HCT116 (cell line): ENCODE measurements around the gene EVL. TPM values are rescaled to one million over a fixed set of nuclear protein-coding genes. Genes with fewer than 3 reads are reported as not detected.

Experiments
- ATAC-seq: fragments of 200-7000 bp; cut with Tn5 transposase; 2 replicates; pipeline ENCODE4 v1.9.1; 2020; ENCODE audit warnings: mild to moderate bottlenecking, moderate library complexity
- BruUV-seq: library from RNA; stranded (reverse); fragments of 400-500 nt; replicated peaks from 2 replicates; lab custom pipeline; 2021; lab: Mats Ljungman, UMichigan
- CTCF ChIA-PET: fragments of 300-600 bp; sonication (Branson Sonifier 250); formaldehyde crosslinking; loops from one replicate; lab custom pipeline; 2021; ENCODE audit warnings: antibody characterized with exemption; lab: Charles Lee
- POLR2A ChIA-PET: fragments of 300-600, 350-600 bp; sonication (Branson Sonifier 250); formaldehyde crosslinking; loops from one replicate; lab custom pipeline; 2021; ENCODE audit warnings: antibody characterized with exemption; lab: Charles Lee
- RAD21 ChIA-PET, 2 experiments: fragments of 300-600 bp; sonication (Branson Sonifier 250); formaldehyde crosslinking; loops; one replicate each; lab custom pipeline; 2023; ENCODE audit warnings: low total read pairs in 2 of 2; ENCODE audit not compliant: uncharacterized antibody in 2 of 2, unreplicated experiment in 2 of 2, low non-redundant PET in 1 of 2; lab: Charles Lee
- DNase-seq: peaks from one replicate; pipeline ENCODE4 v3.0.0-alpha.2; 2010; ENCODE audit warnings: low read depth, low spot score
- H2AFZ ChIP-seq: fragments of 200-600 bp; shearing (Covaris generic), sonication (generic); 2 replicates; pipeline ENCODE4 v1.6.1; 2017; ENCODE audit warnings: low read depth, mixed run types, mixed read lengths, antibody characterized with exemption, low read length; ENCODE audit not compliant: poor library complexity, severe bottlenecking
- H3K27ac ChIP-seq: 2 replicates; pipeline ENCODE4 v1.5.1; 2012; ENCODE audit warnings: low read depth, low read length
- H3K27me3 ChIP-seq: fragments of 200-600 bp; sonication (generic); 2 replicates; pipeline ENCODE4 v1.6.1; 2016; ENCODE audit warnings: mixed run types, low read length, mixed read lengths; ENCODE audit not compliant: insufficient read depth
- H3K36me3 ChIP-seq, 2 experiments: fragments of 200-500 bp in 1 of 2; fragments of 200-600 bp in 1 of 2; sonication (Bioruptor generic) in 1 of 2; sonication (generic) in 1 of 2; 2 replicates each; pipeline versions ENCODE4 v1.5.1 to v1.6.1; 2014 to 2016; ENCODE audit warnings: low read length in 2 of 2, inconsistent platforms in 1 of 2, mixed read lengths in 1 of 2, mixed run types in 1 of 2; ENCODE audit not compliant: insufficient read depth in 2 of 2, control insufficient read depth in 1 of 2
- H3K4me1 ChIP-seq, 2 experiments: fragments of 200-600 bp in 1 of 2; sonication (generic) in 1 of 2; 2 replicates each; pipeline versions ENCODE4 v1.5.1 to v1.6.1; 2012 to 2017; ENCODE audit warnings: low read length in 2 of 2, inconsistent platforms in 1 of 2, mild to moderate bottlenecking in 1 of 2, mixed read lengths in 1 of 2, mixed run types in 1 of 2, moderate library complexity in 1 of 2; ENCODE audit not compliant: insufficient read depth in 2 of 2, control insufficient read depth in 1 of 2
- H3K4me2 ChIP-seq: fragments of 200-600 bp; sonication (generic); 2 replicates; pipeline ENCODE4 v1.6.1; 2017; ENCODE audit warnings: mixed run types, low read length, mixed read lengths
- H3K4me3 ChIP-seq, 2 experiments: fragments of 200-600 bp in 1 of 2; sonication (generic) in 1 of 2; replicated peaks in 1 of 2; 2 replicates each; pipeline ENCODE4 v1.5.1; 2011 to 2016; ENCODE audit warnings: low read length in 2 of 2, control low read depth in 1 of 2, low read depth in 1 of 2, mild to moderate bottlenecking in 1 of 2, mixed read lengths in 1 of 2, mixed run types in 1 of 2
- H3K79me2 ChIP-seq: fragments of 200-600 bp; sonication (generic); 2 replicates; pipeline ENCODE4 v1.6.1; 2017; ENCODE audit warnings: mild to moderate bottlenecking, mixed run types, low read length, moderate library complexity, mixed read lengths; ENCODE audit not compliant: insufficient read depth
- H3K9ac ChIP-seq: fragments of 200-600 bp; sonication (generic); 2 replicates; pipeline ENCODE4 v1.6.1; 2016; ENCODE audit warnings: low read length, mixed read lengths
- H3K9me2 ChIP-seq: fragments of 200-600 bp; sonication (generic), shearing (Covaris generic); 2 replicates; pipeline ENCODE4 v1.6.1; 2017; ENCODE audit warnings: mixed run types, mild to moderate bottlenecking, moderate library complexity; ENCODE audit not compliant: insufficient read depth
- H3K9me3 ChIP-seq, 2 experiments: fragments of 200-500 bp in 1 of 2; fragments of 200-600 bp in 1 of 2; sonication (Bioruptor generic) in 1 of 2; sonication (generic) in 1 of 2; 2 replicates each; pipeline ENCODE4 v1.6.1; 2014 to 2017; ENCODE audit warnings: low read length in 2 of 2, mixed read lengths in 2 of 2, inconsistent platforms in 1 of 2, low read depth in 1 of 2, mild to moderate bottlenecking in 1 of 2, mixed run types in 1 of 2, moderate library complexity in 1 of 2; ENCODE audit not compliant: control insufficient read depth in 1 of 2, insufficient read depth in 1 of 2
- H4K20me1 ChIP-seq: fragments of 200-600 bp; sonication (generic), shearing (Covaris generic); 2 replicates; pipeline ENCODE4 v1.6.1; 2017; ENCODE audit warnings: mixed run types, mild to moderate bottlenecking, moderate library complexity; ENCODE audit not compliant: insufficient read depth
- CBX3 ChIP-seq: IDR thresholded peaks from 2 replicates; pipeline ENCODE4 v1.6.1; 2012; ENCODE audit warnings: low read depth
- ELF1 ChIP-seq: IDR thresholded peaks from 2 replicates; pipeline ENCODE4 v1.6.1; 2012; ENCODE audit warnings: low read depth, borderline replicate concordance
- EZH2phosphoT487 ChIP-seq: fragments of 200-600 bp; IDR thresholded peaks from 2 replicates; pipeline ENCODE4 v1.6.1; 2018; ENCODE audit warnings: antibody characterized with exemption, borderline replicate concordance
- JUND ChIP-seq: IDR thresholded peaks from 2 replicates; pipeline ENCODE4 v1.6.1; 2012
- RAD21 ChIP-seq: IDR thresholded peaks from 2 replicates; pipeline ENCODE4 v1.6.1; 2012; ENCODE audit warnings: low read depth, mild to moderate bottlenecking
- REST ChIP-seq: IDR thresholded peaks from 2 replicates; pipeline ENCODE4 v1.6.1; 2012; ENCODE audit warnings: low read depth
- SIN3A ChIP-seq: IDR thresholded peaks from 2 replicates; pipeline ENCODE4 v1.6.1; 2012; ENCODE audit warnings: low read depth
- SRF ChIP-seq: IDR thresholded peaks from 2 replicates; pipeline ENCODE4 v1.6.1; 2012; ENCODE audit warnings: low read depth
- YY1 ChIP-seq: IDR thresholded peaks from 2 replicates; pipeline ENCODE4 v1.6.1; 2011; ENCODE audit warnings: low read length, low read depth, moderate library complexity, mild to moderate bottlenecking; ENCODE audit not compliant: insufficient replicate concordance; ENCODE audit errors: extremely low read depth
- ZFX ChIP-seq: fragments of 450-650 bp; IDR thresholded peaks from 2 replicates; pipeline ENCODE4 v1.6.1; 2017
- intact Hi-C: fragments of 100-400 bp; cut with micrococcal nuclease; formaldehyde crosslinking; loops from 2 replicates; pipeline ENCODE4 v1.10.0; 2022
- total RNA-seq: library from RNA; stranded (reverse); gene quantifications from one replicate; pipeline ENCODE4 v1.2.1, GENCODE V29; 2021; ENCODE audit not compliant: unreplicated experiment
- TF ChIP-seq, protein P1 (sequence below): IDR thresholded peaks from 2 replicates; pipeline ENCODE4 v1.6.1; 2011; ENCODE audit warnings: mild to moderate bottlenecking, low read length, moderate library complexity; ENCODE audit not compliant: insufficient replicate concordance; ENCODE audit errors: extremely low read depth

EVL gene
- total RNA-seq, 1 experiment from 2014 or later, result 19.9 TPM

GRCh38 chr14:100037353-100037752 lies 27.9 kb upstream of the EVL start (continued):
- no peak for TF ChIP-seq REST
- no peak for TF ChIP-seq EZH2phosphoT487
- no peak for TF ChIP-seq SRF
- TF ChIP-seq ZFX, result no peak
- TF ChIP-seq JUND, result no peak
- no peak for TF ChIP-seq RAD21

- Histone ChIP-seq H3K27me3 (no peaks in the 10 kb centered on the region), H3K4me2 (no peak overlapping the region), H3K4me1 (no peaks in the 10 kb centered on the region), H3K9me3 (no peaks in the 10 kb centered on the region), H3K4me3 (no peak overlapping the region), H3K27ac (no peak overlapping the region), H4K20me1 (no peaks in the 10 kb centered on the region), H3K9me2 (no peaks in the 10 kb centered on the region), H2AFZ (no peak overlapping the region), H3K9ac (no peak overlapping the region), H3K79me2 (no peaks in the 10 kb centered on the region), H3K36me3 (no peaks in the 10 kb centered on the region)
- intact Hi-C loops, result no loop called here
- ATAC-seq (no peak), DNase-seq (no peak)
- ChIA-PET POLR2A (no interaction called here), CTCF (interaction anchor here (1.1 kb wide), 1 partner anchor 155 kb away, joined by 3 read pairs; no protein-coding TSS in a partner anchor), RAD21 (no interaction called here)
- no TSS peak for BruUV-seq
- no peak for TF ChIP-seq YY1
- TF ChIP-seq CBX3, result no peak
- TF ChIP-seq JUND, result no peak
- no peak for TF ChIP-seq SIN3A
- TF ChIP-seq, protein P1, sequence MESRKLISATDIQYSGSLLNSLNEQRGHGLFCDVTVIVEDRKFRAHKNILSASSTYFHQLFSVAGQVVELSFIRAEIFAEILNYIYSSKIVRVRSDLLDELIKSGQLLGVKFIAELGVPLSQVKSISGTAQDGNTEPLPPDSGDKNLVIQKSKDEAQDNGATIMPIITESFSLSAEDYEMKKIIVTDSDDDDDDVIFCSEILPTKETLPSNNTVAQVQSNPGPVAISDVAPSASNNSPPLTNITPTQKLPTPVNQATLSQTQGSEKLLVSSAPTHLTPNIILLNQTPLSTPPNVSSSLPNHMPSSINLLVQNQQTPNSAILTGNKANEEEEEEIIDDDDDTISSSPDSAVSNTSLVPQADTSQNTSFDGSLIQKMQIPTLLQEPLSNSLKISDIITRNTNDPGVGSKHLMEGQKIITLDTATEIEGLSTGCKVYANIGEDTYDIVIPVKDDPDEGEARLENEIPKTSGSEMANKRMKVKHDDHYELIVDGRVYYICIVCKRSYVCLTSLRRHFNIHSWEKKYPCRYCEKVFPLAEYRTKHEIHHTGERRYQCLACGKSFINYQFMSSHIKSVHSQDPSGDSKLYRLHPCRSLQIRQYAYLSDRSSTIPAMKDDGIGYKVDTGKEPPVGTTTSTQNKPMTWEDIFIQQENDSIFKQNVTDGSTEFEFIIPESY, result no peak
- TF ChIP-seq ELF1, result no peak
These were observed 27.2 kb upstream of the EVL start for GRCh38 chr14:100038065-100038464.
